GM18868 (cell line): ENCODE results near the gene TRIL.

Experiments
- ATAC-seq: cut with Tn5 transposase; IDR thresholded peaks from one replicate; pipeline ENCODE4 v1.9.1; 2021; ENCODE audit warnings: mild to moderate bottlenecking, moderate library complexity; ENCODE audit not compliant: unreplicated experiment

The TRIL gene

GRCh38 chr7:28942168-28942567 lies 16.0 kb downstream of the TRIL start:
- ATAC-seq, result no peak

GRCh38 chr7:28941633-28942032 lies 16.5 kb downstream of the TRIL start:
- no peak for ATAC-seq

- ATAC-seq, result no peak
Observed at GRCh38 chr7:28940741-28941384, 17.3 kb downstream of the TRIL start.

- ATAC-seq, result no peak
Observed at GRCh38 chr7:28939844-28940544, 18.1 kb downstream of the TRIL start.

GRCh38 chr7:28939367-28939766 lies 18.8 kb downstream of the TRIL start:
- no peak for ATAC-seq

GRCh38 chr7:28937619-28938018 lies 20.5 kb downstream of the TRIL start:
- ATAC-seq, result no peak

GRCh38 chr7:28937103-28937502 lies 21.0 kb downstream of the TRIL start:
- no peak for ATAC-seq

GRCh38 chr7:28933846-28934320 lies 24.2 kb downstream of the TRIL start:
- no peak for ATAC-seq

GRCh38 chr7:28931565-28931964 lies 26.6 kb downstream of the TRIL start:
- no peak for ATAC-seq

GRCh38 chr7:28926871-28927597 lies 31.1 kb downstream of the TRIL start:
- peak; percentile 93 for ATAC-seq

- no peak for ATAC-seq
Observed at GRCh38 chr7:28922624-28923331, 35.4 kb downstream of the TRIL start.

GRCh38 chr7:28921822-28922221 lies 36.3 kb downstream of the TRIL start:
- ATAC-seq, result peak; percentile 90

- no peak for ATAC-seq
Observed at GRCh38 chr7:28920424-28920823, 37.7 kb downstream of the TRIL start.

GRCh38 chr7:28919510-28919909 lies 38.6 kb downstream of the TRIL start:
- ATAC-seq, result no peak

- ATAC-seq, result no peak
Observed at GRCh38 chr7:28908775-28909174, 49.4 kb downstream of the TRIL start.

GRCh38 chr7:28905464-28905863 lies 52.7 kb downstream of the TRIL start:
- no peak for ATAC-seq

- no peak for ATAC-seq
Observed at GRCh38 chr7:28904578-28905048, 53.5 kb downstream of the TRIL start.

GRCh38 chr7:28903730-28904577 lies 54.2 kb downstream of the TRIL start:
- no peak for ATAC-seq
